Subcutaneous adipose tissue (tissue), 4 donors: ENCODE results near the gene TAC3. TPM values are rescaled to one million over a fixed set of nuclear protein-coding genes. Genes with fewer than 3 reads are reported as not detected.

Source experiments
- total RNA-seq, 4 donors: library from RNA; depleted of rRNA; stranded (reverse); fragments of >200 nt; gene quantifications; one replicate each; pipeline ENCODE4 v1.1.0, GENCODE V29; 2016
- TF ChIP-seq, protein P1 (sequence below): fragments of 450-650 bp; IDR thresholded peaks from one replicate; pipeline ENCODE4 v1.5.1; 2016; ENCODE audit warnings: low read depth, mild to moderate bottlenecking, control low read depth, antibody characterized with exemption, moderate library complexity

The TAC3 gene
- total RNA-seq, 4 donors from 2014 or later: not detected

DNA sequence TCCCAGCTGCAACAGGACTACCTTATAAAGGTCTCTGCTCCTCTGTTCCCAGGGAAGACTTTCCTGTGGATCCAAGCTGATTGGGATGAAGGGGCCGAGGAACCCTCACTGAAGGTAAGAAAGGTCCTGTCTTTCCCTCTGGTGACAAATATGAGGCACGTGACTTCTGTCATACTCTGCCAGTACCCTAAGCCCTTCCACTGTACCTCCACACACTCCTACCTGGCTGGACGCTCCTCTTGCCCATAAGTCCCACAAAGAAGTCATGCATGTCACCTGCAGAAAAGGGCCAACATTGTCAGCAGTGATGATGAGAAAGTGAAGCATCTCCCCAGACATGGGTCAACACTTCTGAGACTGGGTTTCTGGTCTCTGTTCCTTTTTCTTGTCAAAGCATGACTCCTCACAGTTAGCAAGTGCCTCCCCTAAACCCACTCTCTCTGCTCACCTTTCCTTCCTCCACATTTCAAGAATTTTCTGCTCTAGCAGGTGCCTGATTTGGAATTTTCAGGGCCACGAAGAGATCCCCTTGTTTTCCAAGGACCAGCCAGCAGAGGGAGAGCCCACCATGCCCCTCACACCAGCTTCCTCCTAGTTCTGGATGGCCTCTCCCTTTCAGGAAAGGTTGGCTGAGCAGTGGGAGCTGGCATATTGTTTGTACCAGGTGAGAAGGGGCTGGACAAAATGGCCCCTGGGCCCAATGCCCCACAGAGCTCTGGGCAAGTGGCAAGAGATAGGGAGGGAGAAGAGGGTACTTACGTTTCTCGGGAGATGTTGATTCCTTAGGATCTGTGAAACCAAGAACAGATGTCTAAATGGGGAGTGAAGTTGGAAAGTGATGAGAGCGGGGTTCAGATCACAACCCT, 3.5 kb downstream of the TAC3 start:
- TF ChIP-seq, protein P1, sequence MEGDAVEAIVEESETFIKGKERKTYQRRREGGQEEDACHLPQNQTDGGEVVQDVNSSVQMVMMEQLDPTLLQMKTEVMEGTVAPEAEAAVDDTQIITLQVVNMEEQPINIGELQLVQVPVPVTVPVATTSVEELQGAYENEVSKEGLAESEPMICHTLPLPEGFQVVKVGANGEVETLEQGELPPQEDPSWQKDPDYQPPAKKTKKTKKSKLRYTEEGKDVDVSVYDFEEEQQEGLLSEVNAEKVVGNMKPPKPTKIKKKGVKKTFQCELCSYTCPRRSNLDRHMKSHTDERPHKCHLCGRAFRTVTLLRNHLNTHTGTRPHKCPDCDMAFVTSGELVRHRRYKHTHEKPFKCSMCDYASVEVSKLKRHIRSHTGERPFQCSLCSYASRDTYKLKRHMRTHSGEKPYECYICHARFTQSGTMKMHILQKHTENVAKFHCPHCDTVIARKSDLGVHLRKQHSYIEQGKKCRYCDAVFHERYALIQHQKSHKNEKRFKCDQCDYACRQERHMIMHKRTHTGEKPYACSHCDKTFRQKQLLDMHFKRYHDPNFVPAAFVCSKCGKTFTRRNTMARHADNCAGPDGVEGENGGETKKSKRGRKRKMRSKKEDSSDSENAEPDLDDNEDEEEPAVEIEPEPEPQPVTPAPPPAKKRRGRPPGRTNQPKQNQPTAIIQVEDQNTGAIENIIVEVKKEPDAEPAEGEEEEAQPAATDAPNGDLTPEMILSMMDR: no peak

DNA sequence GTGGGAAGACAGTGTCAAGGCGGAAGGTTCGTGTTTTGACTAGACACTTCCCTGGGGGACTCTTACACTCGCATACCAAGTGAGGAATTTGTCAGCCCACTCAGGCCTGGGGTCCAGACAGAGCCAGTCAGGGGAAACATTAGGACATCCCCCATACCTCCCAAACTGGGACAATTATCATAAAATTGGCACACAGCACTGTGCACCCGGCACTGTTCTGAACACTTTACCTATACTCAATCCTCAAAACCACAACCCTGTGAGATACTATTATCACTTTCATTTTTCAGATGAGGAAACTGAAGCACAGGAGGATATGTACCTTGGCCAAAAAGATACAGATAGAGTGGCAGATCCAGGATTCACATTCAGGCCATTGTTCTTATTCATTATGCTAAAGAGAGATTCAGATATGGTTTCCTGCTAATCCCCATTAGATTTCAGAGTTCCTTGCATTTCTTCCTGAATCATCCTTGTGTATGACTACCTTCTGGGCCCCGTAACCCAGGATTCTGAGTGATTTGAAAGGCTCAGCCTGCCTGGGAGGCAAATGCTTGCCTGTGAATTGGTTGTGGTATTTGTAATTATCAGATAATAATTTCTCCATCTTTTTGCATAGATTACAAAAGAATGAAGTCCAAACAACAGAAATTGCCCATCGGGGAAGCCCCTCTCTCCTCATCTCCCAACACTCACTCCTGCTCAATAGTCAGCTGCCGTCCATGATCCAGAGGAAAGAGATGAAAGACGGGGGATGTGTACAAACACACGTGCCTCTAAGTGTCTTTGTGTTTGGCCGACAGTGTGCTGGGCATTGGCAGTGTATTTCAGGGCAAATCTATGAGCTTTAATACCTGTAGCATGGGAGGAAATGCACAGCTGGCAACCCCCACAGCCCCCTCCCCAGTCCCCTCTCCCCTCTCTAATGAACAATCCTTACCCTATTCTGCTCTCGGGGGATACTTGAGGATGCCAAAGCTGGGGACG, 4.6 kb downstream of the TAC3 start:
- TF ChIP-seq, protein P1: no peak

DNA sequence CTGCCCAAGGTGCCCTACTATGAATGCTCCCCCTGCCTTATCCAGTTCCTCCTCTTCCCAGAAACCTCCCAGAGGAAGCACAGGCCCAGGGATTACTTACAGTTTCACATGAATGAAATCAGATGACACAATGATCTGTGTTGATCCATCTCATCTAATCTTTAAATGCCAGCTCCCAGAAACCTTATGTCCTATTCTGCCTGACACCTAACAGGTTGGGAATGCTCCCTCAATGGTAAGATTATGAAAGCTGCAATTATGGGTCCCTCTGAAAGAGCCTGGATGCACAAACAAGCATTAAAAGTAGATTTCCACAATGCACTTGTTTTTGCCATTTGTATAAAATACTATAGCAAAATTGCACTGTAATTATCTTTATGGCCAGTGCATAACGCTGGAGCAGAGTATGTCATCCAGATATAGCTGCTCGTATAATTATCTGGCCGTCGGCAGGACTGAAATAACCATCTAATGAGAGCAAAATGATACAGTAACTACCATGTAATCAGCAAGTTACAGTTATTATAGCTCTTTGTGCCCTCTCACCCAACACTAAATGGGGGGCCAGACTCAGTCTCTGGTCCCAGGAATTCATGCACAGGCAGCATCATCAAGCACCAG, 5.6 kb downstream of the TAC3 start:
- TF ChIP-seq, protein P1: no peak

DNA sequence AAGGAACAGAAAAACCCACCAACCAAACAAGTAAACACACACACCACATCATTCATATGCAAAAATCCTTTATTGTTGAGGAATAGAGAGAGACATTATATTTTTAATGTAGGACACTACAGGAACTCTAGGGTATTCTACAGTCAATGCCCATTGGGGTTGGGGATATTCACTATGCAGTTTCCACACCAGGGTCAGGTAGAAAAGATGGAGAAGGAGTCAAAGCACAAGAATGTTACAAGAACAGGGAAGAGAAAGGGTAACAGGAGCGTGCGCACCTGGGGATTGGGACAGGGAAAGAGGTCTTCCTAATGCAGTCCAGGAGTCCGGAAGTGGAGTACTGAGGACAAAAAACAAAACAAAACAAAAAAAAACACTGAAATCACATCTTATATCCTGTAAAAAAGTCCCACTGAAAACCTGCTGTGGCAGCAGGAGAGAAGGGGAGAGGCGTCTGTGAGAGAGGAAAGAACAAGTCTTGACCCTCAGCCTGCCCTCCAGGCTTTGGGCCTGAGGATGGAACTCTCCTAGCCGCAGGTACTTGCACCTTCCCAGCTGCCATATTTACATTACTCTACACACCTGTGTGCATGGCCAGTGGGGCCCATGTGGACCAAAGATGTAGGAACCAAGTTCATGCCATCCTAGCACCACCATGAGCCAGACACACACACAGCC, 6.2 kb downstream of the TAC3 start:
- TF ChIP-seq, protein P1: no peak

DNA sequence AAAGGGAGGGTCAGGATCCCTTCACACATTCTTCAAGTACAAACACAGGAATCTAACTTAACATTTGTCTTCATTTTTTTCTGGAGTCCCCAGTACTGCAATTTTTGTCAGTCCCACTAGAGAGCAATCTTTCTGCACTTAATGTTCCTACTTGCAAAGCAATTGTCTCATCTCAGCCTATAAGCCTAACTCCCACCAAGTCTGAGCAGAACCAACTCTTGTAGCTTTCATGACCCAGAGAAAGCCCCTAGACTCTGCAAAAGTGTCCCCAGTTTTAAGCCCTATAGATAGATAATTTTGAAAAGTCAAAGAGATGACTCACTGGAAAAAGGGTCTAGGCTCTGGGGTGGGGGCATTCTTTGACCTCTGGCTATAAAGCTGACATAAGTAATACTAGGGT, 8.2 kb downstream of the TAC3 start:
- TF ChIP-seq, protein P1: no peak

DNA sequence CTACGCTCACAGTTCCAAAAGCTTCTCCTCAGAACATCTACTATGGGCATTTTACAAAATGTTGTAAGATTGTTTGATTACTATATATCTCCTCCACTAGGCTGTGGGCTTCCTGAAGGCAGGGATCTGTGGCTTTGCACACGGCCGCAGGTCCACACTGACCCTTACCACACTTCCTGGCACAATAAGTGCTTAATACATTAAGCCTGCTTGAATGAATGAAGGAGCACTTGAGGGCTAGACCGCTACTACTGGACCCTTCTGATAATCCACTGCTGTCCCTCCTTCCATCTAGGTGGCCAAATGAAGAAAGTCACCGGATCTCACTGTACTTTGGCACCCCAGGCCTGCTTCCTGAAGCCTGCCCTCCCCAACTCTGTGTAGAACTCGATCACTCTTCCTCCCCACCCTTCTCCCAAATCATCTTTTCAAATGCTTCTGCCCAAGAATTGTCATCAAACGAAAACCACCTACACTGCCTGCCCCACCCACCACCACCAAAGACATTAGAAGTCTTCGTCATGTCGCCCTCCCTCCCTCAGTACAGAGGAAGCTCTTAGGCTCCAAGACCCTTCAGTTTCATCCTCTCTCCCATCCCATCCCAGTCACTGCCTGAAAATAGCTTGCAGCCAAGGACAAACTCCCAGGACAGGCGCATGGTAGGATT, 9.4 kb downstream of the TAC3 start:
- TF ChIP-seq, protein P1: no peak
